CMK (cell line): ENCODE results near the gene ZNF148.

Experiments used
- DNase-seq: peaks from one replicate; pipeline ENCODE4 v3.0.0-alpha.2; 2010; ENCODE audit warnings: low read depth

The ZNF148 gene

GRCh38 chr3:125219261-125219701 lies 155.8 kb downstream of the ZNF148 start:
- no peak for DNase-seq

GRCh38 chr3:125214738-125215137 lies 160.4 kb downstream of the ZNF148 start:
- no peak for DNase-seq

- no peak for DNase-seq
Observed at GRCh38 chr3:125213946-125214542, 161.1 kb downstream of the ZNF148 start.

- DNase-seq: no peak
Observed at GRCh38 chr3:125213364-125213755, 161.8 kb downstream of the ZNF148 start.

DNA sequence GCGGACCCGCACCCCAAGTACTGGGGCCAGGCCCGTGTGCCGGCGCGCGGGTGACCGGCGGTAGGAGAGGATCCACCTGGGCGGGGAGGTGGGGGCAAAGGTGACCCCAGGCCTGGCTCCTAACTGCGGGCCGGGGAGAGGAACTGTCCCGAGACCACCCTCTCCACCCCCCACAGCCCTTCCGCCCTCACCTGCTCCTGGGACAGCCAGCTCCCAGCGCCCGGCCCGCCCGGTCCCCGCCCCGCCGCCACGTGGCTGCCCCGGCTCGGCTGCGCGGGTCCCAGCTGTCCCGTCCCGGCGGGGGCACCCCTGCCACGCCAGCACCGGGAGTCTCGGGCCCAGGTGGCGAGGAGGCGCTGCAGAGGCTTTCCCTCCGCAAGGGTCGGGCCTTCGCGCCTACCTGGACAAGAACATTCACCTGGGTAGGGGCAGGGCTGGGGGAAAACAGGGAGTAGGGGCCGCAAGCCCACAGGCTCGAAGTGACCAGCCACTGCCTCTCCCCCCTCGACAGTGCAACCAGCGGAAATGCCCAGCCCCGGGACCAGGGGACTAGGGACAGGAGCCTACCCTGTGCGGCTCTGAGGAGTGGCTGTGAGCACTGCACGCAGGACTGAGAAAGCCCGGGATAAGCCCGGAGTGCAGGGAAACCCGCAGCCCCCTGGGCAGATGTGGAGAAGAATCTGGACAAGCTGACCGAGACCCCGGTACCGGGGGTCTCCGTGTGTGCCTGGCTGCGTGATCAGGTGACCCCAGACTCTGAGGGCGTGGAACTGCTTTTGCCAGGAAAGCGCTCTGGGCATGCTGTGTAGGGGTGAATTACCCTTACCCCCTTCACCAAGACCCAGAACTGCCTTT lies 162.4 kb downstream of the ZNF148 start, which contains the start of gene SLC12A8:
TSS of gene SLC12A8 (minus strand) at position 240 of the 855 bp plus-strand sequence. CDS start 1,399 bp downstream, outside the sequence.
- no peak for DNase-seq

DNA sequence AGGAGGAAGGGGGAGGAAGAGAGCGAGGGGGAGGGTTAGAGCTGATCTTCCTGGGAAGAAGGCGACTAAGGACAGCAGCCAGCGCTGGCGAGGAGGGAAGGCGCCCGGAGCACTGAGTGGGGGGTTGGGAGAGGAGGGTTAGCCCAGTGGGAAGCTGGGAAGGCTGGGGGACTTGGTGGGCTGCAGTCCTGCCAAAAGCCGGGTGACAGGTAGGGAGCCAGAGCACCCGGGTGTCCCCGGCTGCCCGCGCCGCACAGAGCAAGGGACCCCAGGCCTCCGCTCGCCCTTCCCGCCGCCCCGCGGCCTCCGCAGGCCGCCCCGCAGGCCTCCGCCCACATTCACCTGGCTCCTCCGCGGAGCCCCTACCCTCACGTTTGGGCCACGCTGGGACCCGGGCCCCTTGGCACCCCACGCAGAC lies 163.0 kb downstream of the ZNF148 start:
- DNase-seq: no peak

DNA sequence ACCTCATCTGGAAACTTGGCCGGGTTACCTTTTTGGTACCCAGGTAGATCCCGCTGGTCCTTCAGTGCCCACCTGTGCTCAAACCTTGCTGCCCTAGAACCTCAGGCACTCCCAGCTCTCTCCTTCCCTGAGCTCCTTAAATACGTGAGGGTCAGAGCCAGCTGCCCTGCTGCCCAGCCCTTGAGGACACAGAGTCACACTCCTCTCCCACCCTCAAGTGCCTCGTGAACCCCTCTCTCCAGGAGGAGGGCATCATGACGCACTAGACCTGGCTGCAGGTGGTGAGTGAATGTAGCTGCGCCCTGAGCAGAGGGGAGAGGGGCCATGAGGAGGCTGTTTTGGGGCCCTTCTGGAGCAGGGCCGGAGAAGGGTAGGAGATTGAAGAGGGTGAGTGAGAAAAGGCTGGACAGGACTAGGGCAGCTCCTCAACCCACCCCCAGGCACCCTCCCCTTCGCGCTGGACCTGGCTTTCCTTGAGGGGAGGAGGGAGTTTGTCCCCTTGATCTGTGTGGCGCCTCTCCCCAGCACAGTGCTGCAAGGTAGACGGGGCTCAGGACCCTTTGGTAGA lies 163.5 kb downstream of the ZNF148 start:
- DNase-seq: no peak

GRCh38 chr3:125207949-125208568 lies 167.1 kb downstream of the ZNF148 start:
- no peak for DNase-seq

DNA sequence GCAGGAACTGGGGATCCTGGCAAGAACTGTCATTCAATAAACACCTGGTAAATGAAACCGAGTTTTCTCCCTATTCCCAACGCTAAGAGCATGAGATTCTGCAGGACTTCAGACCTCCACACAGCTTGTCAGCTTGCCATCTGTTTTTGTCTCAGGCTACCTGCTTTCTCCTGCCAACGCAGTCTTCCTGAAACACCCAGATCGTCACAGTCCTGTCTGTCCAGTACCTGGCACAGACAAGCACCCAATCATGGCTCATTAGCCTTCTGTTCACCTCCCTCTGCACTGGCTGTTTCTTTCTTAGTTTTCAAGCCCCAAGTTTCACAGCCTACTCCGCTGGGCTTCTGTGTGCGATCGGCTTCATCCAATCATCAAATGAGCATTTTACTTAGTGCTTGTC lies 167.6 kb downstream of the ZNF148 start:
- no peak for DNase-seq

GRCh38 chr3:125206934-125207333 lies 168.2 kb downstream of the ZNF148 start:
- no peak for DNase-seq

- no peak for DNase-seq
Observed at GRCh38 chr3:125203731-125204130, 171.4 kb downstream of the ZNF148 start.

DNA sequence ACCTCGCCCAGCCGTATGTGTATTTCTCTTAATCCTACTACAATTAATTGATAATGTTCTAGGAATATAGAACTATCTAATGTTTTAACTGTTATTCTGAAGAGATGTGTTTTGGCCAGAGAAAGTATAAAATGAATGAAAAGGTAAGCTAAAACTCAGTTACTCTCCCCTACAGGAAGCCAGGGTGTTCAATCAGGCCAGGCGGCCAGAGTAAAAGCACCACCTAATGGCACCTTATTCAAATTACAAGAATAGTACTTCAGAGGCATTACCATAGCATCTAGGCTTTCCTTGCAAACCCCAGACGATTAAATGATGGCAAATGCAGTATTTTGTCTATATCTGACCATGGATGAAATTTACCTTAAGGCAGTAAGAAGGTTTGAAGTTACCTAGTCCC lies 172.9 kb downstream of the ZNF148 start:
- no peak for DNase-seq

DNA sequence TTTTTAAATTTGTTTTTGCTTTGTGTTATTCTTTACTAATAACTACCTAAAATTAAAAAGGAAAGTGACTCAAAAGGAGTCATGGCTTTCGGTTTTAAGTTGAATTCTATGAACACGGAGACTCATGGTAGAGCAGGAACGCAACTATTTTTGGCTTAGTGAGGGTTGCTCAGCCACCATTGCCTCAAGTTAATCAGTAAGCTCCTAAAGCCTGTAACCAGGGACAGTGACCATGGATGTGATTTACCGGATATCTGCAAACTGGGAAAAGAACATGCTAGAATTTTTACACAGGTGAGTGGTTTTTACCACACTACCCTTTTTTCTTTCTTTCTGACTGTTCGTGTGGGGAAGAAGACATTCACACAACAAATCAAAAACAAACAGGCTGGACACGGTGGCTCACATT lies 174.4 kb downstream of the ZNF148 start:
- no peak for DNase-seq

- no peak for DNase-seq
Observed at GRCh38 chr3:125194849-125195601, 180.1 kb downstream of the ZNF148 start.

DNA sequence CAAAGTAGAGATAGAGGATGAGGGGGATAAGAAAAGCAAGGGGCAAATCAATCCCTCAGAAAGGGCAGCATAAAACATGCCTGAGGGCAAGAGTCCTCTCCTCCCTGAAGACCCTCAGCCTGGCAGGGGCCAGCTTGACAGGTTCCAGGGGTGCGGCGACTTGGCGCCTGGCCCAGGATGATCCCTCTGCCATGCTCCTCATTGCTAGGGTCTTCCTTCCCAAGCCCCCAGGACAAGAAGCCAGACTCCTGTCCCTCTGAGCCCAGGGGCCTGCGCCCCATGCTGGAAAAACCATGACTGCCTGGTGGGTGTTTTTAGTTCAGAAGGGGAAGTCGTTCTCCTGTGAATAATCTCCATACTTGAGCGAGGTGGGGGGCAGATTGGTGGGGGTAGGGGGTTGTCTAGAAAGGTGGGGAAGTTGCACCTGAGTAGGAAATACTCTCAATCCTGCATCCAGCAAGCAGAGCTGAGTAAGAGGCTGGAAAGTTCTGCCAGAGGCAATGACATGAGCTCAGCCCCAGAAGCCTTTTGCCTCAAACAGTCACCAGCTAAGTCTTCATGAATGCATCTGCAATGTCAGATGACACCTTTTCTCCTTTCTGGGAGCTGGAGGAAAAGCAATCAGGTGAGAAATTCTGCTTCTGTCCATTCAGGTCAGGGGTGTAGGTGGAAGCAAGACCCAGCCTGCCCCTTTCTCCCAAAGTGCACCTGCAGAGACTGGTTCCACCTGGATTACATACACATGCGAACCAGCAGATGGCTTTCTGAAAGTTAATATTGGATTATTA lies 180.9 kb downstream of the ZNF148 start:
- DNase-seq: no peak

DNA sequence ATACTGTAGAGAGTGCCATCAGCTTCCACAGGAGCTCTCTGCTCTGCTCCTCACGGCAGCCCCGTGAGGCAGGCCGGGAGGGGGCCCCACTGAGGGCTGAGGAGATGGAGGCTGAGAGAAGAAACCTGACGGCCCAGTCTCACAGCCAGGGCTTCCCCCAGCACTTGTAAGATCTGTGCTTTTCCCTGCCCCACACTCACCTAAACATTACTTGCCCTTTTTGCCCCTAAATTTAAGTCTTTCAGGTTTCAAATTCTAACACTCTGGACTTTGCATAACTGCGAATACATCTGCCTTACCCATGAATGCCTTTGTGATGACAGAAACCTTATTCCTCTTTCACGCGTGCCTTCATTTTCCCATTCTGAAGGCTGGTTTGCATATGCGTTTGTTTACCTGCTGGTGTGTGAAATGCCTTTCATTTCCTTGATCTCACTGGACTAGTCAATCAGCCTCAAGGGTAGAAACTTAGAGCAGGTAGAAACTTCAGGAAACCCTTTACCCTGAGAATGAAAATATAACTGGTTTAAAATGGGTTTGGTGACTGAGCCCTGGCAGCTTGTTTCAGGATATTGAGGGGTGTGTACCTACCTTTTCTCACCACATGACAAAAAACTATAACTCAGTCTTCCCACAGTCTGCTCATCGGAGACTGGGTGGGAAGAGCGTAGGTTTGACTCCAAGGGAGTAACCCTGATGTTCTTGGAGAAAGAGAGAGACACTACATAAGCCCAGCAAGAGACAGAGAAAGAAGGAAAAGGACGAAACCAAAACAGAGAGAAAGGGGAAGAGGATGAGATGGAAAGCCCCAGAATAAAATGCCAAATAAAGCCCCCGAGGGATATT lies 182.7 kb downstream of the ZNF148 start:
- DNase-seq: no peak

GRCh38 chr3:125191730-125192129 lies 183.4 kb downstream of the ZNF148 start:
- no peak for DNase-seq

GRCh38 chr3:125191256-125191655 lies 183.9 kb downstream of the ZNF148 start:
- DNase-seq: no peak

GRCh38 chr3:125190786-125191185 lies 184.3 kb downstream of the ZNF148 start:
- DNase-seq: no peak
